Measurements from ENCODE around the gene CAMTA1. TPM values are rescaled to one million over a fixed set of nuclear protein-coding genes. Genes with fewer than 3 reads are reported as not detected.
A peak's percentile ranks its signal among the peaks of the same experiment; 100 is the strongest.

The CAMTA1 gene
- total RNA-seq, 1 donor from 2014 or later = 77.6 TPM

- peaks cover 5% of the 10 kb centered on the region for H3K36me3 Mint-ChIP-seq (ENCODE audit: low read depth, unreplicated experiment)
- no peaks in the 10 kb centered on the region for H3K27me3 ChIP-seq (ENCODE audit: insufficient read depth, low read length)
- peak overlapping the region; percentile 53 for H2AFZ ChIP-seq (ENCODE audit: low read depth, low read length)
- H3K9me3 Mint-ChIP-seq (ENCODE audit: unreplicated experiment) = peaks cover 11% of the 10 kb centered on the region
- peak overlapping the region; percentile 24 for H3K4me2 ChIP-seq (ENCODE audit: low read length)
- peaks cover 19% of the 10 kb centered on the region for H3K4me1 Mint-ChIP-seq (ENCODE audit: low read depth, unreplicated experiment)
- H3K9me3 ChIP-seq (ENCODE audit: insufficient read depth, low read depth, low read length) = no peaks in the 10 kb centered on the region
- TF ChIP-seq CTCF (IDR thresholded peaks at IDR 0.05; ENCODE audit: insufficient read depth, low read depth, low read length) (no peak), EZH2 (IDR thresholded peaks at IDR 0.05; ENCODE audit: insufficient read depth, low read length) (no peak)
- peaks cover 4% of the 10 kb centered on the region for H3K27me3 Mint-ChIP-seq (ENCODE audit: low read depth, unreplicated experiment)
- FAIRE-seq (no peak), DNase-seq (ENCODE audit: low read depth) (peak; percentile 75)
- H3K36me3 ChIP-seq (ENCODE audit: insufficient read depth, low read length) = no peaks in the 10 kb centered on the region
- no peak overlapping the region for H3K27ac Mint-ChIP-seq (ENCODE audit: unreplicated experiment)
- no peaks in the 10 kb centered on the region for H3K79me2 ChIP-seq (ENCODE audit: insufficient read depth, low read length)
- peaks cover 12% of the 10 kb centered on the region for H3K4me1 ChIP-seq (ENCODE audit: insufficient read depth, low read length)
- no peak overlapping the region for H3K4me3 ChIP-seq (ENCODE audit: insufficient read depth, low read depth, low read length)
- H3K27ac ChIP-seq (ENCODE audit: low read depth, low read length) = no peak overlapping the region
- H4K20me1 ChIP-seq (ENCODE audit: insufficient read depth, low read length) = no peaks in the 10 kb centered on the region
- no peak overlapping the region for H3K9ac ChIP-seq (ENCODE audit: low read length)
- H3K4me3 Mint-ChIP-seq (ENCODE audit: unreplicated experiment) = no peak overlapping the region
These were observed 506.0 kb downstream of the CAMTA1 start for GRCh38 chr1:7290971-7291970.

DNA sequence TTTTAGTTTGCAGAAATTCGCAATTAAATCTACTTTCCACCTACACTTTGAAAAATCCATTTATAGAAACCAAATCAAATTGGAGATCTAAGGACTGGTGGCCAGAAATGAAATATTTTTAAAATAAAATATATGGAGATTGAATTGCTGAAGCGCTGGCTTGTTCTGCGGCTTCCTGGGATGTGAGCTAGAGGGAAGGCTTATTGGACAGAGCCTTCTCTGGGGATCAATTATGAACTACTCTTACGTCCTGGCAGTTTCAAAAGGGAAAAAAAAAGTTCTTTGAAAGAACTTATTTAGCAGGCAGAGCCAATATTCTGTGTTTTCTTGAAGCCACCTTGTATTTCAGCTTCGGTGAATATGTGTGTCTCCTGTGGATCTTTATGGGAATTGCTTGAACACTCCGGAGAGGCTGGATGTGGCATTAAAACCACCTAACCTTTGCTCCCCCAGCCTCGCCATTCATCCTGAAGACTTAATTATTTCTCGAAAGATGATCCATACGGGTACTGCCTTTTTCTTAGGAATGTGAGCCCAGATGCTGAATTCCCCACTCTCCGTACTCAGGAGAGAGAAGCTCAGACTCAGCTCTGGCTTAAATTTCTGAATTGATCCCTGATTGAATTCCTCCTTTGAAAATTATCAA is 506.9 kb downstream of the CAMTA1 start:
- Histone ChIP-seq H3K4me2 (ENCODE audit: low read length) (no peak overlapping the region), H3K27ac (ENCODE audit: low read depth, low read length) (no peak overlapping the region), H4K20me1 (ENCODE audit: insufficient read depth, low read length) (no peaks in the 10 kb centered on the region), H3K4me1 (ENCODE audit: insufficient read depth, low read length) (peaks cover 12% of the 10 kb centered on the region), H3K9ac (ENCODE audit: low read length) (no peak overlapping the region), H2AFZ (ENCODE audit: low read depth, low read length) (peak overlapping the region; percentile 53), H3K27me3 (ENCODE audit: insufficient read depth, low read length) (no peaks in the 10 kb centered on the region), H3K79me2 (ENCODE audit: insufficient read depth, low read length) (no peaks in the 10 kb centered on the region), H3K4me3 (ENCODE audit: insufficient read depth, low read depth, low read length) (no peak overlapping the region), H3K9me3 (ENCODE audit: insufficient read depth, low read depth, low read length) (no peaks in the 10 kb centered on the region), H3K36me3 (ENCODE audit: insufficient read depth, low read length) (no peaks in the 10 kb centered on the region)
- peaks cover 14% of the 10 kb centered on the region for H3K9me3 Mint-ChIP-seq (ENCODE audit: unreplicated experiment)
- no peak for TF ChIP-seq EZH2 (IDR thresholded peaks at IDR 0.05; ENCODE audit: insufficient read depth, low read length)
- TF ChIP-seq CTCF (IDR thresholded peaks at IDR 0.05; ENCODE audit: insufficient read depth, low read depth, low read length) = no peak
- DNase-seq (ENCODE audit: low read depth) (no peak), FAIRE-seq (no peak)
- H3K27me3 Mint-ChIP-seq (ENCODE audit: low read depth, unreplicated experiment) = peaks cover 4% of the 10 kb centered on the region
- peaks cover 5% of the 10 kb centered on the region for H3K36me3 Mint-ChIP-seq (ENCODE audit: low read depth, unreplicated experiment)
- H3K27ac Mint-ChIP-seq (ENCODE audit: unreplicated experiment) = no peak overlapping the region
- H3K4me3 Mint-ChIP-seq (ENCODE audit: unreplicated experiment) = no peak overlapping the region
- H3K4me1 Mint-ChIP-seq (ENCODE audit: low read depth, unreplicated experiment) = peaks cover 23% of the 10 kb centered on the region

All from astrocyte (in vitro differentiated cells and primary cell).